HG03060 (cell line): ENCODE data around the gene OR4C6.

Experiments
- ATAC-seq: cut with Tn5 transposase; IDR thresholded peaks from one replicate; pipeline ENCODE4 v1.9.1; 2021; ENCODE audit warnings: low read depth, moderate number of reproducible peaks; ENCODE audit not compliant: unreplicated experiment

Gene OR4C6

GRCh38 chr11:55661901-55662300 is at the start of gene OR4C6:
TSS of gene OR4C6 (plus strand) at chr11:55662201. CDS start at chr11:55665167, 2,966 bp downstream.
- ATAC-seq: no peak

- ATAC-seq: no peak
Observed at GRCh38 chr11:55624531-55624930, 37.5 kb upstream of the OR4C6 start.

- ATAC-seq: no peak
Observed at GRCh38 chr11:55634813-55635212, 27.2 kb upstream of the OR4C6 start, which contains the start of gene OR4P4. TSS of gene OR4P4 (plus strand) at chr11:55635113.

- ATAC-seq: no peak
Observed at GRCh38 chr11:55648027-55648426, 14.0 kb upstream of the OR4C6 start, which contains the start of gene OR4S2. TSS of gene OR4S2 (plus strand) at chr11:55648327. CDS start at chr11:55650904, 2,577 bp downstream.

GRCh38 chr11:55652560-55652959 is 9.4 kb upstream of the OR4C6 start:
- ATAC-seq: no peak

GRCh38 chr11:55655096-55655495 is 6.9 kb upstream of the OR4C6 start:
- ATAC-seq: no peak

- ATAC-seq: peak; percentile 95
Observed at GRCh38 chr11:55658031-55658573, 3.9 kb upstream of the OR4C6 start.

GRCh38 chr11:55658608-55659007 is 3.4 kb upstream of the OR4C6 start:
- ATAC-seq: peak; percentile 29

GRCh38 chr11:55669376-55669775 is 7.4 kb downstream of the OR4C6 start:
- no peak for ATAC-seq

GRCh38 chr11:55673860-55674259 is 11.9 kb downstream of the OR4C6 start:
- no peak for ATAC-seq

- ATAC-seq: peak; percentile 94
Observed at GRCh38 chr11:55697817-55698216, 35.8 kb downstream of the OR4C6 start.

- no peak for ATAC-seq
Observed at GRCh38 chr11:55701429-55701828, 39.4 kb downstream of the OR4C6 start.

GRCh38 chr11:55707029-55707428 is 45.0 kb downstream of the OR4C6 start:
- ATAC-seq: no peak

- peak; percentile 59 for ATAC-seq
Observed at GRCh38 chr11:55714982-55715888, 53.2 kb downstream of the OR4C6 start.
